Measurements from ENCODE around the gene APOO. TPM values are rescaled to one million over a fixed set of nuclear protein-coding genes. Genes with fewer than 3 reads are reported as not detected.
A peak's percentile ranks its signal among the peaks of the same experiment; 100 is the strongest.

APOO gene
- total RNA-seq, 1 experiment from 2014 or later = 69.9 TPM

GRCh38 chrX:23786268-23786815 lies 121.4 kb downstream of the APOO start:
- DNase-seq (ENCODE audit: low read depth) = peak; percentile 53

DNA sequence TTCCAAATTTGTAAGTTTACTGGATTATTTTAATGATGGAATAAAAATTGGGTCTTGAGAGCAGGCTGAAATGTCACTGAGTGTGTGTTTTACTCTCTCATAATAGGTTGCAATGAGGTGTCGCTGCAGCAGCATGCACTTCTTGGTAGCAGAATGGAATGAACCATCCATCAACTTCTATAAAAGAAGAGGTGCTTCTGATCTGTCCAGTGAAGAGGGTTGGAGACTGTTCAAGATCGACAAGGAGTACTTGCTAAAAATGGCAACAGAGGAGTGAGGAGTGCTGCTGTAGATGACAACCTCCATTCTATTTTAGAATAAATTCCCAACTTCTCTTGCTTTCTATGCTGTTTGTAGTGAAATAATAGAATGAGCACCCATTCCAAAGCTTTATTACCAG lies 122.2 kb downstream of the APOO start:
- peak; percentile 38 for DNase-seq (ENCODE audit: low read depth)

GRCh38 chrX:23784470-23785331 lies 123.0 kb downstream of the APOO start:
- DNase-seq (ENCODE audit: low read depth) = peak; percentile 79

GRCh38 chrX:23783589-23784469 lies 123.9 kb downstream of the APOO start:
- no peak for DNase-seq (ENCODE audit: low read depth)

Other genes with a start within 250 kb of the APOO start
- gene PRDX4, start 240.4 kb downstream of the APOO start, total RNA-seq (2014; rRNA removed; shearing (Covaris generic)) = 468 and 479 TPM in 2 replicates
- 47.9 and 75.6 TPM in 2 replicates for gene ACOT9, start 164.7 kb downstream of the APOO start, total RNA-seq (2014; rRNA removed; shearing (Covaris generic))
- gene SAT1, start 124.8 kb downstream of the APOO start, total RNA-seq (2014; rRNA removed; shearing (Covaris generic)) = 168 and 187 TPM in 2 replicates
- gene CXorf58, start 68 bp upstream of the APOO start, total RNA-seq (2014; rRNA removed; shearing (Covaris generic)) = 0.39 TPM in 1 of 2 replicates, not detected in the other
- gene KLHL15, start 119.2 kb upstream of the APOO start, total RNA-seq (2014; rRNA removed; shearing (Covaris generic)) = 7.2 and 11.3 TPM in 2 replicates
- gene EIF2S3, start 147.0 kb upstream of the APOO start, total RNA-seq (2014; rRNA removed; shearing (Covaris generic)) = 208 and 274 TPM in 2 replicates
- gene ZFX, start 241.8 kb upstream of the APOO start, total RNA-seq (2014; rRNA removed; shearing (Covaris generic)) = 31.3 and 96.7 TPM in 2 replicates